ENCODE results near the gene UNC13A. TPM values are rescaled to one million over a fixed set of nuclear protein-coding genes. Genes with fewer than 3 reads are reported as not detected.

UNC13A gene
- total and polyA plus RNA-seq, 2 of the 8 experiments (the other 6 are each of a cell fraction or from before 2014, with no cell fraction given), result 13.1 to 47.6 TPM

DNA sequence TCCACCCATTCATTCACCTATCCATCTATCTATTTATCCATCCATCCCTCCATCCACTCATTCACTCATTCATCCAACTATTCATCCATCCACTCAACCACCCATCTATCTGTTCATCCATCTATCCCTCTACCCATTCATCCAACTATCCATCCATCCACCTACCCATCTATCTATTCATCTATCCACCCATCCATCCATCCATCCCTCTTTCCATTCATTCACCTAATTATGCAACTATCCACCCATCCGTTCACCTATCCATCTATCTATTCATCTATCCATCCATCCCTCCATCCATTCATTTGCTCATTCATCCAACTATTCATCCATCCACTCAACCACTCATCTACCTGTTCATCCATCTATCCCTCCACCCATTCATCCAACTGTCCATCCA lies 54.5 kb downstream of the UNC13A start:
- no peak overlapping the region for H3K4me2 ChIP-seq (ENCODE audit: insufficient read depth in 1 of 2, low read depth in 2 of 2, low read length in 2 of 2)
- H4K91ac ChIP-seq (replicated peaks; ENCODE audit: insufficient read length, low read length), result no peak overlapping the region
- CTCF ChIA-PET (ENCODE audit: partially characterized antibody), result no interaction called here
- no peak overlapping the region for H3K4ac ChIP-seq (replicated peaks; ENCODE audit: insufficient read length, low read depth, low read length)
- no peak overlapping the region for H3K14ac ChIP-seq (ENCODE audit: insufficient read length)
- H3K9ac ChIP-seq (replicated peaks in 1 of 4; ENCODE audit: extremely low read depth in 1 of 4, low read depth in 3 of 4, low read length in 3 of 4), result no peak overlapping the region
- TF ChIP-seq NRF1 (IDR thresholded peaks at IDR 0.05; ENCODE audit: low read depth, low read length) (no peak), TBP (IDR thresholded peaks at IDR 0.05; ENCODE audit: low read depth, low read length) (no peak), JUND (IDR thresholded peaks at IDR 0.05; ENCODE audit: low read length) (no peak), TCF12 (IDR thresholded peaks at IDR 0.05; ENCODE audit: low read depth, low read length) (no peak), TAF7 (optimal IDR thresholded peaks at IDR 0.05; ENCODE audit: borderline replicate concordance, low read depth, low read length) (no peak), CHD2 (IDR thresholded peaks at IDR 0.05; ENCODE audit: low read length) (no peak), SIX5 (IDR thresholded peaks at IDR 0.05; ENCODE audit: low read depth, low read length) (no peak), PHF8 (conservative IDR thresholded peaks at IDR 0.05; ENCODE audit: low read depth, low read length) (no peak), TEAD4 (IDR thresholded peaks at IDR 0.05; ENCODE audit: low read depth, low read length) (no peak), POU5F1 (IDR thresholded peaks at IDR 0.05; ENCODE audit: low read depth, low read length) (no peak)
- H2BK20ac ChIP-seq (ENCODE audit: low read length), result no peak overlapping the region
- H4K5ac ChIP-seq (ENCODE audit: insufficient read length, low read depth, low read length), result no peak overlapping the region
- peaks cover 0 to 38% (median 25%) of the 10 kb centered on the region in 4 experiments; a peak in 5 of 8 replicates for H3K36me3 ChIP-seq (ENCODE audit: control insufficient read depth in 2 of 4, insufficient read depth in 4 of 4, low read length in 3 of 4)
- H2BK5ac ChIP-seq (ENCODE audit: low read depth, low read length), result no peak overlapping the region
- H2BK12ac ChIP-seq (ENCODE audit: low read depth, low read length), result no peak overlapping the region
- no peak overlapping the region for H3K23ac ChIP-seq (ENCODE audit: insufficient read length)
- H3K18ac ChIP-seq (ENCODE audit: extremely low read depth, low read length), result no peak overlapping the region
- no peaks in the 10 kb centered on the region for H3K4me1 ChIP-seq (replicated peaks in 1 of 4; ENCODE audit: control insufficient read depth in 3 of 4, insufficient read depth in 4 of 4, low read length in 3 of 4)
- POLR2A ChIA-PET (ENCODE audit: partially characterized antibody), result no interaction called here
- H2AK5ac ChIP-seq (ENCODE audit: low read depth, low read length), result no peak overlapping the region
- no peak overlapping the region for H3K4me3 ChIP-seq (ENCODE audit: extremely low read depth in 1 of 4, insufficient read depth in 2 of 4, low read depth in 3 of 4, low read length in 4 of 4)
- no peaks in the 10 kb centered on the region for H3K27me3 ChIP-seq (replicated peaks in 1 of 4; ENCODE audit: control insufficient read depth in 3 of 4, extremely low read depth in 1 of 4, insufficient read depth in 3 of 4, low read length in 3 of 4)
- 96 to 100% methylated on average over 1 of the region's 1 CpG for WGBS, 2 experiments (ENCODE audit: extremely low coverage in 1 of 2, insufficient coverage in 1 of 2, insufficient read length in 1 of 2, insufficient replicate concordance in 2 of 2, low coverage in 1 of 2, low lambda C conversion rate in 2 of 2, missing lambda C conversion rate in 1 of 2)
- H4K20me1 ChIP-seq (replicated peaks in 1 of 2; ENCODE audit: control insufficient read depth in 1 of 2, insufficient read depth in 2 of 2, low read length in 2 of 2), result peaks cover 0 to 11% of the 10 kb centered on the region in 2 experiments
- H3K9me3 ChIP-seq (ENCODE audit: insufficient read depth in 2 of 2, low read depth in 1 of 2, low read length in 1 of 2), result no peaks in the 10 kb centered on the region
- H3K23me2 ChIP-seq (ENCODE audit: low read depth, low read length), result peaks cover 17% of the 10 kb centered on the region; the same call in 1 of the 2 replicates
- H4K8ac ChIP-seq (ENCODE audit: extremely low read depth, insufficient read depth, low read length), result no peak overlapping the region
- H2AFZ ChIP-seq (ENCODE audit: low read length), result no peak overlapping the region
- DNase-seq (ENCODE audit: low read depth in 1 of 2, low spot score in 2 of 2), result no peak
- H2BK15ac ChIP-seq (ENCODE audit: low read length), result no peak overlapping the region
- no peaks in the 10 kb centered on the region for H3K79me2 ChIP-seq (ENCODE audit: control insufficient read depth in 1 of 2, insufficient read depth in 2 of 2, low read length in 2 of 2)
- H3K79me1 ChIP-seq (ENCODE audit: low read depth, low read length), result no peaks in the 10 kb centered on the region
- H3K56ac ChIP-seq (replicated peaks; ENCODE audit: insufficient read length, low read depth, low read length), result peak overlapping the region; percentile 59
- no peak overlapping the region for H2BK120ac ChIP-seq (replicated peaks; ENCODE audit: low read depth, low read length)
- FAIRE-seq, result no peak
- no peak overlapping the region for H3K27ac ChIP-seq (ENCODE audit: low read depth, low read length)
